A549 (cell line): ENCODE measurements around the gene SRSF7.

Experiments used
- CEBPB ChIP-seq, 2 experiments: fragments of >200 bp in 1 of 2; sonication (Bioruptor Twin) in 1 of 2; formaldehyde crosslinking in 1 of 2; IDR thresholded peaks; 2 replicates each; pipeline ENCODE4 v1.6.1; 2012 to 2016
- EP300 ChIP-seq, 2 experiments: fragments of >200 bp; sonication (Bioruptor Twin); formaldehyde crosslinking; IDR thresholded peaks; 2 replicates in 1 of 2; 3 replicates in 1 of 2; pipeline ENCODE4 v1.6.1; 2016 to 2017
- HEYL ChIP-seq: fragments of 250-450 bp; sonication (Bioruptor Pico); IDR thresholded peaks from 2 replicates; pipeline ENCODE4 v1.8.0; 2021; ENCODE audit warnings: mild to moderate bottlenecking, moderate library complexity
- JUNB ChIP-seq: fragments of >200 bp; sonication (Bioruptor Twin); formaldehyde crosslinking; IDR thresholded peaks from 2 replicates; pipeline ENCODE4 v1.6.1; 2016
- KDM5A ChIP-seq: fragments of 200-600 bp; sonication (generic); IDR thresholded peaks from 2 replicates; pipeline ENCODE4 v1.6.1; 2016; ENCODE audit warnings: antibody characterized with exemption, mild to moderate bottlenecking
- POLR2A ChIP-seq: IDR thresholded peaks from 2 replicates; pipeline ENCODE4 v1.6.1; 2012; ENCODE audit warnings: mild to moderate bottlenecking, low read length
- TF ChIP-seq, protein P1 (sequence below): fragments of 200-600 bp; sonication (generic); IDR thresholded peaks from 2 replicates; pipeline ENCODE4 v1.6.1; 2016; ENCODE audit warnings: antibody characterized with exemption, mild to moderate bottlenecking, moderate library complexity
- TF ChIP-seq, protein P2 (sequence below): fragments of >200 bp; sonication (Bioruptor Twin); formaldehyde crosslinking; IDR thresholded peaks from 3 replicates; pipeline ENCODE4 v1.5.1; 2016
- TF ChIP-seq, protein P3 (sequence below): fragments of 150-350 bp; IDR thresholded peaks from 2 replicates; pipeline ENCODE4 v1.6.1; 2014; ENCODE audit warnings: low read depth, mild to moderate bottlenecking, low read length
- TF ChIP-seq, protein P4 (sequence below): fragments of 250-450 bp; sonication (Bioruptor Pico); IDR thresholded peaks from 2 replicates; pipeline ENCODE4 v1.5.0; 2020; ENCODE audit warnings: low read depth, mild to moderate bottlenecking, moderate library complexity
- TF ChIP-seq, protein P5 (sequence below): fragments of 250-450 bp; sonication (Bioruptor Pico); IDR thresholded peaks from 2 replicates; pipeline ENCODE4 v1.5.0; 2021; ENCODE audit warnings: mild to moderate bottlenecking, moderate library complexity, borderline replicate concordance

DNA sequence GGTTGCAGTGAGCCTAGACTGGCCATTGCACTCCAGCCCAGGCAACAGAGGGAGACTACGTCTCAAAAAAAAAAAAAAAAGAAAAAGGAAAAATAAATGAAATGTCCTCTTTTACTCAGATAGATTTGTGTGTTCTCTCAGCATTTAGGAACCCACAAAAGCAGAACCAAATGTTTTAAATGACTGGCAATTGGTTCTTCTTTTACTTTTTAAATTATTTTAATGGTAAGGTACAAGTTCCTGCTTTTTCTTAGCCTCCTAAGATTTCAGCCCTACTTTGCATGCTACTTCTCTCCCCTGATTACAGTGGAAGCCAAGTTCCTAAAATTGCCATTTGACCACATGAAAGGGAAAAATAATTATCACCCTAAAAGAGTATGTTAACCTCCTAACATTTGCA, 23.5 kb downstream of the SRSF7 start:
- TF ChIP-seq POLR2A (no peak), CEBPB (IDR thresholded peaks at IDR 0.05) (no peak), HEYL (CRISPR knock-in tag) (no peak), KDM5A (no peak), JUNB (no peak), EP300 (IDR thresholded peaks at IDR 0.05) (no peak)
- TF ChIP-seq, protein P1, sequence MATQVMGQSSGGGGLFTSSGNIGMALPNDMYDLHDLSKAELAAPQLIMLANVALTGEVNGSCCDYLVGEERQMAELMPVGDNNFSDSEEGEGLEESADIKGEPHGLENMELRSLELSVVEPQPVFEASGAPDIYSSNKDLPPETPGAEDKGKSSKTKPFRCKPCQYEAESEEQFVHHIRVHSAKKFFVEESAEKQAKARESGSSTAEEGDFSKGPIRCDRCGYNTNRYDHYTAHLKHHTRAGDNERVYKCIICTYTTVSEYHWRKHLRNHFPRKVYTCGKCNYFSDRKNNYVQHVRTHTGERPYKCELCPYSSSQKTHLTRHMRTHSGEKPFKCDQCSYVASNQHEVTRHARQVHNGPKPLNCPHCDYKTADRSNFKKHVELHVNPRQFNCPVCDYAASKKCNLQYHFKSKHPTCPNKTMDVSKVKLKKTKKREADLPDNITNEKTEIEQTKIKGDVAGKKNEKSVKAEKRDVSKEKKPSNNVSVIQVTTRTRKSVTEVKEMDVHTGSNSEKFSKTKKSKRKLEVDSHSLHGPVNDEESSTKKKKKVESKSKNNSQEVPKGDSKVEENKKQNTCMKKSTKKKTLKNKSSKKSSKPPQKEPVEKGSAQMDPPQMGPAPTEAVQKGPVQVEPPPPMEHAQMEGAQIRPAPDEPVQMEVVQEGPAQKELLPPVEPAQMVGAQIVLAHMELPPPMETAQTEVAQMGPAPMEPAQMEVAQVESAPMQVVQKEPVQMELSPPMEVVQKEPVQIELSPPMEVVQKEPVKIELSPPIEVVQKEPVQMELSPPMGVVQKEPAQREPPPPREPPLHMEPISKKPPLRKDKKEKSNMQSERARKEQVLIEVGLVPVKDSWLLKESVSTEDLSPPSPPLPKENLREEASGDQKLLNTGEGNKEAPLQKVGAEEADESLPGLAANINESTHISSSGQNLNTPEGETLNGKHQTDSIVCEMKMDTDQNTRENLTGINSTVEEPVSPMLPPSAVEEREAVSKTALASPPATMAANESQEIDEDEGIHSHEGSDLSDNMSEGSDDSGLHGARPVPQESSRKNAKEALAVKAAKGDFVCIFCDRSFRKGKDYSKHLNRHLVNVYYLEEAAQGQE: no peak
- TF ChIP-seq, protein P2, sequence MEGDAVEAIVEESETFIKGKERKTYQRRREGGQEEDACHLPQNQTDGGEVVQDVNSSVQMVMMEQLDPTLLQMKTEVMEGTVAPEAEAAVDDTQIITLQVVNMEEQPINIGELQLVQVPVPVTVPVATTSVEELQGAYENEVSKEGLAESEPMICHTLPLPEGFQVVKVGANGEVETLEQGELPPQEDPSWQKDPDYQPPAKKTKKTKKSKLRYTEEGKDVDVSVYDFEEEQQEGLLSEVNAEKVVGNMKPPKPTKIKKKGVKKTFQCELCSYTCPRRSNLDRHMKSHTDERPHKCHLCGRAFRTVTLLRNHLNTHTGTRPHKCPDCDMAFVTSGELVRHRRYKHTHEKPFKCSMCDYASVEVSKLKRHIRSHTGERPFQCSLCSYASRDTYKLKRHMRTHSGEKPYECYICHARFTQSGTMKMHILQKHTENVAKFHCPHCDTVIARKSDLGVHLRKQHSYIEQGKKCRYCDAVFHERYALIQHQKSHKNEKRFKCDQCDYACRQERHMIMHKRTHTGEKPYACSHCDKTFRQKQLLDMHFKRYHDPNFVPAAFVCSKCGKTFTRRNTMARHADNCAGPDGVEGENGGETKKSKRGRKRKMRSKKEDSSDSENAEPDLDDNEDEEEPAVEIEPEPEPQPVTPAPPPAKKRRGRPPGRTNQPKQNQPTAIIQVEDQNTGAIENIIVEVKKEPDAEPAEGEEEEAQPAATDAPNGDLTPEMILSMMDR: no peak
- TF ChIP-seq, protein P3, sequence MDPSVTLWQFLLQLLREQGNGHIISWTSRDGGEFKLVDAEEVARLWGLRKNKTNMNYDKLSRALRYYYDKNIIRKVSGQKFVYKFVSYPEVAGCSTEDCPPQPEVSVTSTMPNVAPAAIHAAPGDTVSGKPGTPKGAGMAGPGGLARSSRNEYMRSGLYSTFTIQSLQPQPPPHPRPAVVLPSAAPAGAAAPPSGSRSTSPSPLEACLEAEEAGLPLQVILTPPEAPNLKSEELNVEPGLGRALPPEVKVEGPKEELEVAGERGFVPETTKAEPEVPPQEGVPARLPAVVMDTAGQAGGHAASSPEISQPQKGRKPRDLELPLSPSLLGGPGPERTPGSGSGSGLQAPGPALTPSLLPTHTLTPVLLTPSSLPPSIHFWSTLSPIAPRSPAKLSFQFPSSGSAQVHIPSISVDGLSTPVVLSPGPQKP: no peak
- TF ChIP-seq, protein P4, sequence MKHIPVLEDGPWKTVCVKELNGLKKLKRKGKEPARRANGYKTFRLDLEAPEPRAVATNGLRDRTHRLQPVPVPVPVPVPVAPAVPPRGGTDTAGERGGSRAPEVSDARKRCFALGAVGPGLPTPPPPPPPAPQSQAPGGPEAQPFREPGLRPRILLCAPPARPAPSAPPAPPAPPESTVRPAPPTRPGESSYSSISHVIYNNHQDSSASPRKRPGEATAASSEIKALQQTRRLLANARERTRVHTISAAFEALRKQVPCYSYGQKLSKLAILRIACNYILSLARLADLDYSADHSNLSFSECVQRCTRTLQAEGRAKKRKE (CRISPR knock-in tag): no peak
- TF ChIP-seq, protein P5, sequence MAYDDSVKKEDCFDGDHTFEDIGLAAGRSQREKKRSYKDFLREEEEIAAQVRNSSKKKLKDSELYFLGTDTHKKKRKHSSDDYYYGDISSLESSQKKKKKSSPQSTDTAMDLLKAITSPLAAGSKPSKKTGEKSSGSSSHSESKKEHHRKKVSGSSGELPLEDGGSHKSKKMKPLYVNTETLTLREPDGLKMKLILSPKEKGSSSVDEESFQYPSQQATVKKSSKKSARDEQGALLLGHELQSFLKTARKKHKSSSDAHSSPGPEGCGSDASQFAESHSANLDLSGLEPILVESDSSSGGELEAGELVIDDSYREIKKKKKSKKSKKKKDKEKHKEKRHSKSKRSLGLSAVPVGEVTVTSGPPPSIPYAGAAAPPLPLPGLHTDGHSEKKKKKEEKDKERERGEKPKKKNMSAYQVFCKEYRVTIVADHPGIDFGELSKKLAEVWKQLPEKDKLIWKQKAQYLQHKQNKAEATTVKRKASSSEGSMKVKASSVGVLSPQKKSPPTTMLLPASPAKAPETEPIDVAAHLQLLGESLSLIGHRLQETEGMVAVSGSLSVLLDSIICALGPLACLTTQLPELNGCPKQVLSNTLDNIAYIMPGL (CRISPR knock-in tag): no peak
